Hepatocyte (in vitro differentiated cells): ENCODE results near the gene MON1B. TPM values are rescaled to one million over a fixed set of nuclear protein-coding genes. Genes with fewer than 3 reads are reported as not detected.

Experiments
- DNase-seq: peaks from one replicate; pipeline ENCODE4 v3.0.0-alpha.2; 2016; ENCODE audit warnings: low spot score
- H2AFZ ChIP-seq: fragments of 200-600 bp; sonication (generic); 2 replicates; pipeline ENCODE4 v1.6.0; 2016; ENCODE audit warnings: antibody characterized with exemption, mild to moderate bottlenecking
- H3K27ac ChIP-seq: fragments of 200-600 bp; sonication (generic); 2 replicates; pipeline ENCODE4 v1.5.1; 2016; ENCODE audit warnings: mild to moderate bottlenecking
- H3K27me3 ChIP-seq: fragments of 200-600 bp; sonication (generic); 2 replicates; pipeline ENCODE4 v1.6.1; 2016
- H3K36me3 ChIP-seq: fragments of 200-600 bp; sonication (generic); replicated peaks from 2 replicates; pipeline ENCODE4 v1.5.1; 2016; ENCODE audit warnings: low read depth; ENCODE audit not compliant: insufficient read depth
- H3K4me1 ChIP-seq: fragments of 200-600 bp; sonication (generic); 2 replicates; pipeline ENCODE4 v1.5.1; 2016; ENCODE audit warnings: mild to moderate bottlenecking, moderate library complexity; ENCODE audit not compliant: insufficient read depth
- H3K4me2 ChIP-seq: fragments of 200-600 bp; sonication (generic); 2 replicates; pipeline ENCODE4 v1.6.0; 2016
- H3K4me3 ChIP-seq: fragments of 200-600 bp; sonication (generic); 2 replicates; pipeline ENCODE4 v1.5.1; 2016; ENCODE audit warnings: mild to moderate bottlenecking
- H3K79me2 ChIP-seq: fragments of 200-600 bp; sonication (generic); 2 replicates; pipeline ENCODE4 v1.6.0; 2017; ENCODE audit warnings: mild to moderate bottlenecking
- H3K9me2 ChIP-seq: fragments of 200-600 bp; sonication (generic); replicated peaks from 2 replicates; pipeline ENCODE4 v1.6.0; 2017; ENCODE audit warnings: mild to moderate bottlenecking; ENCODE audit not compliant: insufficient read depth
- H3K9me3 ChIP-seq: fragments of 200-600 bp; sonication (generic); 2 replicates; pipeline ENCODE4 v1.5.1; 2016; ENCODE audit warnings: low read depth, mild to moderate bottlenecking
- H4K20me1 ChIP-seq: fragments of 200-600 bp; sonication (generic); 2 replicates; pipeline ENCODE4 v1.6.0; 2016; ENCODE audit warnings: mild to moderate bottlenecking; ENCODE audit not compliant: insufficient read depth, poor library complexity, severe bottlenecking
- CTCF ChIP-seq: fragments of 200-600 bp; sonication (generic); IDR thresholded peaks from 2 replicates; pipeline ENCODE4 v1.5.1; 2016; ENCODE audit warnings: antibody characterized with exemption, mild to moderate bottlenecking; ENCODE audit not compliant: poor library complexity
- EZH2 ChIP-seq: fragments of 200-600 bp; sonication (generic); IDR thresholded peaks from 2 replicates; pipeline ENCODE4 v1.6.1; 2016; ENCODE audit warnings: antibody characterized with exemption, mild to moderate bottlenecking, borderline replicate concordance
- EZH2phosphoT487 ChIP-seq: fragments of 200-600 bp; sonication (generic); IDR thresholded peaks from one replicate; pipeline ENCODE4 v1.6.1; 2018; ENCODE audit warnings: antibody characterized with exemption, mild to moderate bottlenecking, low read depth, moderate library complexity; ENCODE audit not compliant: unreplicated experiment, severe bottlenecking
- WGBS: methylation state at CpG from one replicate; pipeline ENCODE4 v1.1.6; 2016; ENCODE audit warnings: low lambda C conversion rate; ENCODE audit errors: missing lambda C conversion rate; 5-methylcytosine and 5-hydroxymethylcytosine counted together
- polyA plus RNA-seq: library from polyadenylated mRNA; unstranded; fragments of >200 nt; fragmentation: Nextera tagmentation; extraction: Ambion mirVana; gene quantifications from 2 replicates; pipeline ENCODE4 v1.2.1, GENCODE V29; 2016
- total RNA-seq: library from RNA; depleted of rRNA; stranded (reverse); fragments of >200 nt; gene quantifications from 2 replicates; pipeline ENCODE4 v1.2.3, GENCODE V29; 2014

Gene MON1B
- total and polyA plus RNA-seq, 2 experiments from 2014 or later, result 13.5 to 42.3 TPM

GRCh38 chr16:77227745-77228144 lies 36.8 kb downstream of the MON1B start:
- no peaks in the 10 kb centered on the region for H3K79me2 ChIP-seq

GRCh38 chr16:77231047-77231446 lies 40.1 kb downstream of the MON1B start:
- no peak overlapping the region for H2AFZ ChIP-seq
- no peaks in the 10 kb centered on the region for H3K36me3 ChIP-seq
- WGBS, result 84% methylated on average over 3 of the region's 3 CpGs
- no peak for DNase-seq
- H3K4me1 ChIP-seq, result no peaks in the 10 kb centered on the region
- no peaks in the 10 kb centered on the region for H3K79me2 ChIP-seq
- no peaks in the 10 kb centered on the region for H3K9me3 ChIP-seq
- TF ChIP-seq CTCF (no peak), EZH2 (no peak), EZH2phosphoT487 (no peak)
- no peak overlapping the region for H3K4me3 ChIP-seq
- no peak overlapping the region for H3K27ac ChIP-seq
- no peaks in the 10 kb centered on the region for H3K27me3 ChIP-seq
- no peaks in the 10 kb centered on the region for H4K20me1 ChIP-seq
- H3K4me2 ChIP-seq, result no peak overlapping the region
- H3K9me2 ChIP-seq, result no peaks in the 10 kb centered on the region

More at GRCh38 chr16:77227745-77228144, 36.8 kb downstream of the MON1B start:
- no peaks in the 10 kb centered on the region for H3K36me3 ChIP-seq
- no peak for DNase-seq
- 93% methylated on average over 5 of the region's 5 CpGs for WGBS
- TF ChIP-seq CTCF, result no peak
- H3K9me3 ChIP-seq, result no peaks in the 10 kb centered on the region
- no peaks in the 10 kb centered on the region for H3K27me3 ChIP-seq
- no peak overlapping the region for H2AFZ ChIP-seq
- no peaks in the 10 kb centered on the region for H3K4me1 ChIP-seq
- no peak overlapping the region for H3K4me2 ChIP-seq
- H3K9me2 ChIP-seq, result no peaks in the 10 kb centered on the region
- H4K20me1 ChIP-seq, result no peaks in the 10 kb centered on the region
- no peak overlapping the region for H3K27ac ChIP-seq
- H3K4me3 ChIP-seq, result no peak overlapping the region

- no peak for DNase-seq
- H3K4me3 ChIP-seq, result no peak overlapping the region
- TF ChIP-seq EZH2phosphoT487, result no peak
- no peak for TF ChIP-seq CTCF
- no peak for TF ChIP-seq EZH2
- H3K27me3 ChIP-seq, result no peaks in the 10 kb centered on the region
- H3K36me3 ChIP-seq, result no peaks in the 10 kb centered on the region
- no peaks in the 10 kb centered on the region for H3K79me2 ChIP-seq
- H4K20me1 ChIP-seq, result no peaks in the 10 kb centered on the region
- no peak overlapping the region for H3K4me2 ChIP-seq
- 81% methylated on average over 9 of the region's 9 CpGs for WGBS
- no peak overlapping the region for H3K27ac ChIP-seq
- no peaks in the 10 kb centered on the region for H3K9me2 ChIP-seq
- H3K4me1 ChIP-seq, result no peaks in the 10 kb centered on the region
- no peak overlapping the region for H2AFZ ChIP-seq
- no peaks in the 10 kb centered on the region for H3K9me3 ChIP-seq
Measured at GRCh38 chr16:77233799-77234519, 43.0 kb downstream of the MON1B start.

- H3K4me3 ChIP-seq, result no peak overlapping the region
- H2AFZ ChIP-seq, result no peak overlapping the region
- H3K79me2 ChIP-seq, result no peaks in the 10 kb centered on the region
- no peaks in the 10 kb centered on the region for H3K9me3 ChIP-seq
- H3K27ac ChIP-seq, result no peak overlapping the region
- no peaks in the 10 kb centered on the region for H3K27me3 ChIP-seq
- DNase-seq, result no peak
- H3K9me2 ChIP-seq, result no peaks in the 10 kb centered on the region
- no peaks in the 10 kb centered on the region for H3K4me1 ChIP-seq
- H3K4me2 ChIP-seq, result no peak overlapping the region
- H3K36me3 ChIP-seq, result no peaks in the 10 kb centered on the region
- WGBS, result 50% methylated on average over 11 of the region's 11 CpGs
- H4K20me1 ChIP-seq, result no peaks in the 10 kb centered on the region
- TF ChIP-seq EZH2phosphoT487, result no peak
- no peak for TF ChIP-seq EZH2
- no peak for TF ChIP-seq CTCF
Measured at GRCh38 chr16:77234611-77235010, 43.6 kb downstream of the MON1B start.
